ENCODE data around the gene SGIP1.
A peak's percentile ranks its signal among the peaks of the same experiment; 100 is the strongest.

The SGIP1 gene

GRCh38 chr1:66606362-66607065 lies 72.6 kb downstream of the SGIP1 start:
- no peak for TF ChIP-seq CTCF (IDR thresholded peaks at IDR 0.05; ENCODE audit: insufficient read depth, low read depth, low read length, missing control alignments)
- no peak for DNase-seq (ENCODE audit: low read depth)
- no peak overlapping the region for H3K4me3 ChIP-seq (ENCODE audit: low read length)

- DNase-seq (ENCODE audit: low read depth), result no peak
- no peak for TF ChIP-seq CTCF (IDR thresholded peaks at IDR 0.05; ENCODE audit: insufficient read depth, low read depth, low read length, missing control alignments)
- no peak overlapping the region for H3K4me3 ChIP-seq (ENCODE audit: low read length)
Observed at GRCh38 chr1:66607458-66607857, 73.5 kb downstream of the SGIP1 start.

DNA sequence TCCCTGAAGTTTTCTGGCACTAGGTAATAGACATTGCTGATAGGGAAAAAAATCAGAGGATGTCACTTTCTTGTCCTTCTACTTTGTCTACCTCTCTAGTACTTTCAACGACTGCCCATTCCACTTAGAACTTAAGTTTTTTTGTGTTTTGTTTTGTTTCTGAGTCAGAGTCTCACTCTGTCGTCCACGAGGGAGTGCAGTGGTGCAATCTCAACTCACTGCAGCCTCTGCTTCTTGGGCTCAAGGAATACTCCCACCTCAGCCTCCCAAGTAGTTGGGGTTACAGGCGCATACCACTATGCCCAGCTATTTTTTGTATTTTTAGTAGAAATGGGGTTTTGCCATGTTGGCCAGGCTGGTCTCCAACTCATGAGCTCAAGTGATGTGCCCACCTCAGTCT lies 79.2 kb downstream of the SGIP1 start:
- peak; percentile 13 for DNase-seq (ENCODE audit: low read depth)
- TF ChIP-seq CTCF (IDR thresholded peaks at IDR 0.05; ENCODE audit: insufficient read depth, low read depth, low read length, missing control alignments), result no peak
- H3K4me3 ChIP-seq (ENCODE audit: low read length), result no peak overlapping the region

DNA sequence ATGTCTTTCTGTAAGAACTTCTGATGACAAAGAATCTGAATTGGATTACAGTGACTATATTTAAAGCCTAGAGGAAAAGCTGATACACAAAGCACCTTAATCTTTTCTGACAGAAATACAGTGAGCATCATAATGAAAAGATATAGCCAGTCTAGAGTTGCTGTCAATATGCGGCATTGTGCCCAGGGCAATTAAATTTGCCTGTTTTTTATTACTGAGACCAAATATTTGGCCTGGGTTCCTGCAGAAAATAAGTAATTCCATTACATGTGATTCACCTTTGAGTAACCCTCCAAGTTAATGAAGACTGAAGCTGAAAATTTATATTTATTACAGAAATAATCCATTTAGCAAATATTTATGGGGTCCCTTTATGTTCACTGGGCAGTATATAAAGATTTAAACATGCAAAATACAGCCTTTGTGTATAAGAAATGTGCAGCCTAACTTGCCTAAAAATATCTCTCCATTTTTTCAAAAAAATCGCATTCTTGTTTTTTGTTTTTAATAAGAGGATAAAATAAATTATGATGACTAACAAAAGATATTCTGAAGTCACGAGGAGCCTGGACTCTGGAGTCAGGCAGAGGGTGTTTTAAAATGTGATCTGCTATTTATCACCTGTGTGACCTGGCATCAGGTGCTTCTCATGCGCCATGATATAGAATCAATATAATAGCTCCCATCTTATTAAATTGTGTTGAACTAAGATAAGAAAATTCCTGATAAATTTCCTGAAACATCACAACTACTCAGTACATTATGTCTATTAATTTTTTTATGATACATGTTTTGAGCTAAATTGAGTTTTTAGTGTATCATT lies 83.6 kb downstream of the SGIP1 start:
- H3K4me3 ChIP-seq (ENCODE audit: low read length), result no peak overlapping the region
- no peak for TF ChIP-seq CTCF (IDR thresholded peaks at IDR 0.05; ENCODE audit: insufficient read depth, low read depth, low read length, missing control alignments)
- DNase-seq (ENCODE audit: low read depth), result no peak

DNA sequence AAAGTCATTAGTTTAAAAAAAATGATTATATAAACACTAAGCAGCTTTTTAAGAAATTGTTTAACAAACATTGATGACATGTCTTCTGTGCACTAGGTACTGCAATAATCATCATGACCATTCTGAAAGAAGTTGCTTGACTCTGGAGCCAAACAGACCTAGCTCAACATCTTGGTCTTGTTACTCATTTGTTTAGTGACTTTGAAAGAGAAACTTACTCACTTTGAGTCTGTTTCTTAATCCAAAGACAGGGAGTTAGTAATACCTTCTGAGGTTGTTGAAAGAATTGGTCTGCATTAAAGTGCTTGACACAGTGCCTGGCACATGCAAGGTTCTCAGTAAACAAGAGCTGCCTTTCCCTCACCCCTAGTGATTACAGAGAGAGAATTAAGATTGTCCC lies 84.4 kb downstream of the SGIP1 start:
- no peak overlapping the region for H3K4me3 ChIP-seq (ENCODE audit: low read length)
- no peak for TF ChIP-seq CTCF (IDR thresholded peaks at IDR 0.05; ENCODE audit: insufficient read depth, low read depth, low read length, missing control alignments)
- peak; percentile 18 for DNase-seq (ENCODE audit: low read depth)

- no peak for DNase-seq (ENCODE audit: low read depth)
- TF ChIP-seq CTCF (IDR thresholded peaks at IDR 0.05; ENCODE audit: insufficient read depth, low read depth, low read length, missing control alignments), result no peak
- H3K4me3 ChIP-seq (ENCODE audit: low read length), result no peak overlapping the region
Observed at GRCh38 chr1:66623812-66624211, 89.9 kb downstream of the SGIP1 start.
